K562 (cell line): ENCODE results near the gene CTAGE9. TPM values are rescaled to one million over a fixed set of nuclear protein-coding genes. Genes with fewer than 3 reads are reported as not detected.
"Not testable (repeated sequence)": the region's sequence is repeated elsewhere in the genome, so short reads cannot be mapped to it uniquely, and the experiment has no call there.

Source experiments
- ATAC-seq: fragments of 200-7000 bp; cut with Tn5 transposase; 3 replicates; pipeline ENCODE4 v1.9.1; 2020; ENCODE audit warnings: moderate library complexity
- BruUV-seq: library from RNA; stranded (reverse); fragments of 400-500 nt; replicated peaks from 2 replicates; lab custom pipeline; 2021; lab: Mats Ljungman, UMichigan
- CTCF ChIA-PET: fragments of 300-600 bp; formaldehyde crosslinking; extraction: SDS; loops from one replicate; lab custom pipeline; 2021; ENCODE audit warnings: low intra/inter-chr PET ratio; lab: Yijun Ruan, JAX
- POLR2A ChIA-PET: fragments of 300-600, 350-650 bp; sonication (Branson Sonifier 250); formaldehyde crosslinking; extraction: SDS; loops from one replicate; lab custom pipeline; 2021; ENCODE audit warnings: antibody characterized with exemption, inconsistent platforms; lab: Yijun Ruan, JAX
- DNase-seq, 4 experiments: peaks; one replicate each; pipeline versions ENCODE4 v3.0.0 to v3.0.0-alpha.2; 2011 to 2018; ENCODE audit warnings: low spot score in 3 of 4, mixed read lengths in 3 of 4; ENCODE audit errors: extremely low read depth in 1 of 4
- FAIRE-seq: peaks from 2 replicates; lab custom pipeline; 2011; peaks lifted over from hg19 to GRCh38; lab: Jason Lieb, UNC
- H2AFZ ChIP-seq: 2 replicates; pipeline ENCODE4 v1.6.0; 2011; ENCODE audit warnings: low read depth, low read length, control low read depth, inconsistent platforms
- H3K27ac ChIP-seq: fragments of 200-600 bp; 3 replicates; pipeline ENCODE4 v1.8.0; 2011; ENCODE audit warnings: low read depth, mild to moderate bottlenecking, control low read depth, inconsistent platforms, low read length, moderate library complexity, mixed read lengths; ENCODE audit errors: extremely low read depth
- H3K27me3 ChIP-seq, 2 experiments: fragments of 300-600 bp in 1 of 2; 2 replicates in 1 of 2; 3 replicates in 1 of 2; pipeline versions ENCODE4 v1.6.0 to v1.8.0; 2011; ENCODE audit warnings: inconsistent platforms in 2 of 2, low read length in 2 of 2, mild to moderate bottlenecking in 1 of 2, mixed read lengths in 1 of 2, moderate library complexity in 1 of 2; ENCODE audit not compliant: control insufficient read depth in 2 of 2, insufficient read depth in 2 of 2
- H3K36me3 ChIP-seq: fragments of 300-600 bp; 3 replicates; pipeline ENCODE4 v1.8.0; 2011; ENCODE audit warnings: mild to moderate bottlenecking, low read length, inconsistent platforms; ENCODE audit not compliant: control insufficient read depth, insufficient read depth
- H3K4me1 ChIP-seq, 2 experiments: fragments of 200-600 bp in 1 of 2; replicated peaks in 1 of 2; 2 replicates in 1 of 2; 3 replicates in 1 of 2; pipeline versions ENCODE4 v1.5.1 to v1.8.0; 2011; ENCODE audit warnings: inconsistent platforms in 2 of 2, low read length in 2 of 2, mild to moderate bottlenecking in 1 of 2, mixed read lengths in 1 of 2, moderate library complexity in 1 of 2; ENCODE audit not compliant: control insufficient read depth in 2 of 2, insufficient read depth in 2 of 2
- H3K4me2 ChIP-seq: 2 replicates; pipeline ENCODE4 v1.6.1; 2011; ENCODE audit warnings: low read length, control low read depth, inconsistent platforms, mixed read lengths; ENCODE audit not compliant: insufficient read depth
- H3K4me3 ChIP-seq: fragments of 200-600 bp; sonication (generic), shearing (Covaris generic); 2 replicates; pipeline ENCODE4 v1.5.1; 2016; ENCODE audit warnings: control low read depth, inconsistent platforms
- H3K79me2 ChIP-seq: fragments of 200-600 bp; 3 replicates; pipeline ENCODE4 v1.8.0; 2011; ENCODE audit warnings: low read length, inconsistent platforms; ENCODE audit not compliant: control insufficient read depth, insufficient read depth
- H3K9ac ChIP-seq, 2 experiments: 2 replicates each; pipeline versions ENCODE4 v1.6.0 to v1.6.1; 2011; ENCODE audit warnings: low read depth in 2 of 2, low read length in 2 of 2, control low read depth in 1 of 2, inconsistent platforms in 1 of 2, mild to moderate bottlenecking in 1 of 2, mixed read lengths in 1 of 2; ENCODE audit not compliant: insufficient read depth in 1 of 2
- H3K9me1 ChIP-seq: one replicate; pipeline ENCODE4 v1.6.0; 2011; ENCODE audit warnings: inconsistent platforms, mild to moderate bottlenecking, low read length, moderate library complexity; ENCODE audit not compliant: control insufficient read depth, insufficient read depth
- H3K9me3 ChIP-seq: replicated peaks from 2 replicates; pipeline ENCODE4 v1.5.1; 2011; ENCODE audit warnings: low read depth, low read length, inconsistent platforms; ENCODE audit not compliant: control insufficient read depth, insufficient read depth
- H4K20me1 ChIP-seq: replicated peaks from 2 replicates; pipeline ENCODE4 v1.6.1; 2011; ENCODE audit warnings: low read length, inconsistent platforms, mixed read lengths; ENCODE audit not compliant: control insufficient read depth, insufficient read depth
- ZNF347 ChIP-seq: fragments of 450-650 bp; formaldehyde crosslinking; IDR thresholded peaks from 2 replicates; pipeline ENCODE4 v1.4.0; 2020; ENCODE audit warnings: low read depth, mild to moderate bottlenecking, moderate library complexity
- WGBS: fragments of 100-300 bp; shearing (Covaris generic); methylation state at CpG from one replicate; pipeline ENCODE4 v1.1.6; 2016; ENCODE audit warnings: low coverage, mixed read lengths; ENCODE audit not compliant: insufficient coverage; ENCODE audit errors: missing lambda C conversion rate; 5-methylcytosine and 5-hydroxymethylcytosine counted together
- in situ Hi-C: fragments of 300-500 bp; cut with MboI; formaldehyde crosslinking; loops from 4 replicates; pipeline ENCODE4 v1.15.0; 2018; ENCODE audit warnings: inconsistent platforms, mixed read lengths
- intact Hi-C: fragments of 100-400 bp; cut with micrococcal nuclease; formaldehyde crosslinking; loops from 2 replicates; pipeline ENCODE4 v1.14.2; 2022
- polyA plus RNA-seq, 8 experiments: library from polyadenylated mRNA; depleted of rRNA in 4 of 8; stranded (reverse) in 5 of 8; unstranded in 3 of 8; fragments of >200 nt; fragmentation: Nextera tagmentation in 2 of 8; fragmentation: Illumina TruSeq in 1 of 8; extraction: Ambion mirVana in 2 of 8; extraction: Trizol in 1 of 8; gene quantifications; 2 replicates each; pipeline versions ENCODE4 v1.2.1 to v1.2.3, GENCODE V29; 2011 to 2014; ENCODE audit warnings: inconsistent platforms in 1 of 8, missing spikeins in 1 of 8
- total RNA-seq, 7 experiments: library from RNA; depleted of rRNA in 6 of 7; stranded (reverse); fragments of >200 nt in 6 of 7; fragmentation: Illumina TruSeq in 2 of 7; extraction: Trizol in 2 of 7; gene quantifications; 2 replicates each; pipeline versions ENCODE4 v1.2.1 to v1.2.3, GENCODE V29; 2011 to 2021; ENCODE audit warnings: low replicate concordance in 1 of 7

The CTAGE9 gene
- total and polyA plus RNA-seq, 9 of the 15 experiments (the other 6 are each of a cell fraction or from before 2014, with no cell fraction given) = not detected

DNA sequence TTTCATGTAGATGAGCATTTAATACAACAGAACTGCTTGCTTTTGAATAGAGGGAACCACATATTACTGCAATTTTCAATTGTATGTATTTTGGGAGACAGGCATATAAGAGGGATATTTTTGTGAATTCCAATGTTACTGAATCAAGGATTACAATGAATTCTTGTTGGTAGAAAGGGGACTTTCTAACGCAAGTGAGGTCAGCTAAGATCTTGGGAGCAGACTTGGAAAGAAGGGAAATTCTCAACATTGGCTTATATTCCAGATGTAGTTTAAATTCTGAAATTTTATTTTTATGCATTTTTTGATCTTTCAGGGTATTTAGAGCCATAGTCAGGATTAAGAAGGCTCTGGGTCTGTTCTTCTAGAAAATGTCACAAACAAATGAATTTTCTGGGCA lies 43.3 kb upstream of the CTAGE9 start:
- 0% methylated on average over 1 of the region's 1 CpG for WGBS
- no peak overlapping the region for H3K27ac ChIP-seq
- FAIRE-seq = no peak
- peaks cover 0 to 5% of the 10 kb centered on the region in 2 experiments; a peak in 3 of 5 replicates for H3K27me3 ChIP-seq
- H3K9me3 ChIP-seq = no peaks in the 10 kb centered on the region
- no peak overlapping the region for H2AFZ ChIP-seq
- no peaks in the 10 kb centered on the region for H3K36me3 ChIP-seq
- intact Hi-C loops = no loop called here
- H3K9me1 ChIP-seq = no peaks in the 10 kb centered on the region
- POLR2A ChIA-PET = interaction anchor here (0.6 kb wide), 1 partner anchor 683 kb away, joined by 3 read pairs; no protein-coding TSS in a partner anchor
- CTCF ChIA-PET = no interaction called here
- H3K4me3 ChIP-seq = no peak overlapping the region
- no TSS peak for BruUV-seq
- no peak for TF ChIP-seq ZNF347 (CRISPR knock-in tag)
- no peaks in the 10 kb centered on the region for H3K4me1 ChIP-seq
- in situ Hi-C loops = no loop called here
- no peak overlapping the region for H3K4me2 ChIP-seq
- H3K79me2 ChIP-seq = no peaks in the 10 kb centered on the region
- no peak overlapping the region for H3K9ac ChIP-seq
- no peak for DNase-seq
- no peak for ATAC-seq
- H4K20me1 ChIP-seq = no peaks in the 10 kb centered on the region

DNA sequence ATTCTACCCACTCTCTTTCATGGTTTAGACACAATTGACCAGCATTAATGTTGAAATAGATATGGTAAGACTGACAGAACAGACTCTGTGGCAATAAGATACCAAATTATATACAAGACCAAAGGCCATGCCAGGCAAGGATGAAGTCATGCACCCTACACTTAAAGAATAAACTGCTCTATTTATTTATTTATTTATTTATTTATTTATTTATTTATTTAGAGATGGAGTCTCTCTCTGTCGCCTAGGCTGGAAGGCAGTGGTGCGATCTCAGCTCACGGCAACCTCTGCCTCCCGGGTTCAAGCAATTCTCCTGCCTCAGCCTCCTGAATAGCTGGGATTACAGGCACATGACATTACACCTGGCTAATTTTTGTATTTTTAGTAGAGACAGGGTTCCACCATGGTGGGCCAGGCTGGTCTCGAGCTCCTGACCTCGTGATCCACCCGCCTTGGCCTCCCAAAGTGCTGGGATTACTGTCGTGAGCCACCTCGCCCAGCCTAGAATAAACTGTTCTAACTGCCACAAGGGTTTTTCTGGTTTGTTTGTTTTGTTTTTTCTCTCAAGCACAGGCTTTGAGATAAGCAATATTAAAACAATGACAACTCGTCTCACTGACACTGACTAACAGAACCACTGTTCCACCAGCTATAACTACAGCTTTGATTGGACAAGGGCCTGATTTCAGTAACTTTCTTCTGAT lies 40.3 kb upstream of the CTAGE9 start:
- intact Hi-C loops, H3K36me3 ChIP-seq, H3K4me3 ChIP-seq, H4K20me1 ChIP-seq, H3K9me3 ChIP-seq, H3K4me1 ChIP-seq, BruUV-seq, H3K9me1 ChIP-seq, CTCF ChIA-PET, H3K27ac ChIP-seq, H3K4me2 ChIP-seq, in situ Hi-C loops, H3K79me2 ChIP-seq, H3K27me3 ChIP-seq, FAIRE-seq, POLR2A ChIA-PET, H3K9ac ChIP-seq, DNase-seq: not testable (repeated sequence)
- H2AFZ ChIP-seq = 0 out of 2 replicates have a peak overlapping the region, but pooled peaks have one; percentile 42
- ATAC-seq = peak; percentile 29; the same call in 1 of the 3 replicates
- 33% methylated on average over 10 of the region's 10 CpGs for WGBS
